Adipose tissue (tissue), 3 donors: ENCODE results near the gene ZNF844. TPM values are rescaled to one million over a fixed set of nuclear protein-coding genes. Genes with fewer than 3 reads are reported as not detected.
"Not testable (repeated sequence)": the region's sequence is repeated elsewhere in the genome, so short reads cannot be mapped to it uniquely, and the experiment has no call there.

Source experiments
- H3K27ac ChIP-seq: one replicate; pipeline ENCODE4 v1.5.1; 2013; ENCODE audit warnings: low read depth, low read length
- WGBS, 3 donors: extraction: QIAGEN DNeasy Blood & Tissue Kit; methylation state at CpG; one replicate each; pipeline ENCODE4 v1.1.7; 2013; 5-methylcytosine and 5-hydroxymethylcytosine counted together
- polyA plus RNA-seq, 3 donors: library from polyadenylated mRNA; stranded (reverse); fragments of 200-250 nt; gene quantifications; one replicate each; pipeline ENCODE4 v1.2.3, GENCODE V29; 2013
- donor health status: healthy with polysubstance abuse.
- donor health status: Bipolar disorder and iron deficiency.
- donor health status: healthy.

ZNF844 gene
- polyA plus RNA-seq = 1 to 10 TPM; 1.1 to 3.2 (median 1.5) TPM

- H3K27ac ChIP-seq = no peak within 1 kb of the TSS
- WGBS, 3 donors = 1 to 2% (median 2%) methylated on average over 54 to 66 of the region's 66 CpGs
These were observed at the start of gene ZNF844 for GRCh38 chr19:12064590-12065538. ZNF844 (plus strand) TSS chr19:12064731; CDS start chr19:12064874, 143 bp downstream.

GRCh38 chr19:12015015-12015752 lies 49.3 kb upstream of the ZNF844 start:
- 96 to 99% (median 98%) methylated on average over 9 of the region's 9 CpGs for WGBS, 3 donors

GRCh38 chr19:12015753-12016116 lies 48.8 kb upstream of the ZNF844 start:
- no peak overlapping the region for H3K27ac ChIP-seq
- 72 to 90% (median 89%) methylated on average over 2 of the region's 2 CpGs for WGBS, 3 donors

More at GRCh38 chr19:12015015-12015752, 49.3 kb upstream of the ZNF844 start:
- H3K27ac ChIP-seq = no peak overlapping the region

- WGBS, 3 donors = 29 to 88% (median 80%) methylated on average over 2 of the region's 2 CpGs
- no peak overlapping the region for H3K27ac ChIP-seq
These were observed 30.3 kb upstream of the ZNF844 start for GRCh38 chr19:12034198-12034597.

GRCh38 chr19:12034620-12035019 lies 29.9 kb upstream of the ZNF844 start:
- 16 to 42% (median 38%) methylated on average over 8 of the region's 8 CpGs for WGBS, 3 donors
- H3K27ac ChIP-seq = no peak overlapping the region

GRCh38 chr19:12035220-12036172 lies 29.0 kb upstream of the ZNF844 start, which contains the start of gene ZNF433:
ZNF433 (minus strand) TSS chr19:12035679; CDS start chr19:12035539, 140 bp downstream.
- WGBS, 3 donors = 0 to 1% (median 1%) methylated on average over 68 of the region's 68 CpGs
- H3K27ac ChIP-seq = no peak within 1 kb of the TSS

GRCh38 chr19:12042893-12043292 lies 21.6 kb upstream of the ZNF844 start:
- H3K27ac ChIP-seq = no peak overlapping the region

GRCh38 chr19:12043752-12044422 lies 20.6 kb upstream of the ZNF844 start:
- WGBS, 3 donors = 95 to 97% (median 96%) methylated on average over 5 of the region's 5 CpGs
- no peak overlapping the region for H3K27ac ChIP-seq

- 96 to 100% (median 98%) methylated on average over 2 of the region's 2 CpGs for WGBS, 3 donors
- no peak overlapping the region for H3K27ac ChIP-seq
These were observed 16.7 kb upstream of the ZNF844 start for GRCh38 chr19:12047868-12048267.

- no peak overlapping the region for H3K27ac ChIP-seq
- WGBS, 3 donors = 0 to 1% (median 1%) methylated on average over 14 of the region's 14 CpGs
These were observed 12.4 kb upstream of the ZNF844 start for GRCh38 chr19:12052091-12052496.

GRCh38 chr19:12052497-12053169 lies 11.9 kb upstream of the ZNF844 start, which contains the start of gene ZNF878:
ZNF878 (minus strand) TSS chr19:12052961; CDS start chr19:12052801, 160 bp downstream.
- H3K27ac ChIP-seq = peak within 1 kb of the TSS; percentile 51
- 0 to 1% (median 1%) methylated on average over 41 to 46 of the region's 46 CpGs for WGBS, 3 donors

- 80 to 87% (median 81%) methylated on average over 5 of the region's 5 CpGs for WGBS, 3 donors
These were observed 8.7 kb upstream of the ZNF844 start for GRCh38 chr19:12055784-12056183.

GRCh38 chr19:12075538-12076139 lies 11.1 kb downstream of the ZNF844 start:
- H3K27ac ChIP-seq = no peak overlapping the region
- WGBS, 3 donors = 93 to 96% (median 95%) methylated on average over 3 of the region's 3 CpGs

More at GRCh38 chr19:12055784-12056183, 8.7 kb upstream of the ZNF844 start:
- H3K27ac ChIP-seq = no peak overlapping the region

- 98 to 100% (median 99%) methylated on average over 3 of the region's 3 CpGs for WGBS, 3 donors
- not testable (repeated sequence) for H3K27ac ChIP-seq
These were observed 11.8 kb downstream of the ZNF844 start for GRCh38 chr19:12076331-12076730.

GRCh38 chr19:12077375-12077774 lies 12.8 kb downstream of the ZNF844 start:
- 81 to 98% (median 84%) methylated on average over 3 of the region's 3 CpGs for WGBS, 3 donors
- no peak overlapping the region for H3K27ac ChIP-seq

- not testable (repeated sequence) for H3K27ac ChIP-seq
- WGBS, 3 donors = 95 to 99% (median 98%) methylated on average over 6 of the region's 6 CpGs
These were observed 18.8 kb downstream of the ZNF844 start for GRCh38 chr19:12083336-12083735.
